Right cardiac atrium (tissue), 5 donors: ENCODE measurements around the gene ZNF503. TPM values are rescaled to one million over a fixed set of nuclear protein-coding genes. Genes with fewer than 3 reads are reported as not detected.

Source experiments
- ATAC-seq, 2 donors: fragments of 200-7000 bp; cut with Tn5 transposase; one replicate each; pipeline versions ENCODE4 v1.8.0 to v1.9.1; 2020; ENCODE audit warnings: moderate library complexity in 2 of 2, mild to moderate bottlenecking in 1 of 2
- DNase-seq, 3 donors: peaks; one replicate each; pipeline ENCODE4 v3.0.0-alpha.2; 2020
- H3K27ac ChIP-seq: one replicate; pipeline ENCODE4 v1.5.1; 2013; ENCODE audit warnings: mild to moderate bottlenecking, low read length, control low read depth, moderate library complexity
- H3K27me3 ChIP-seq: one replicate; pipeline ENCODE4 v1.6.1; 2013; ENCODE audit not compliant: control insufficient read depth, insufficient read depth
- H3K4me1 ChIP-seq: one replicate; pipeline ENCODE4 v1.6.1; 2013; ENCODE audit warnings: low read length; ENCODE audit not compliant: control insufficient read depth, insufficient read depth
- H3K4me3 ChIP-seq: one replicate; pipeline ENCODE4 v1.5.1; 2013; ENCODE audit warnings: low read length, control low read depth
- H3K9me3 ChIP-seq: one replicate; pipeline ENCODE4 v1.6.1; 2013; ENCODE audit warnings: low read length; ENCODE audit not compliant: control insufficient read depth
- WGBS: extraction: QIAGEN DNeasy Blood & Tissue Kit; methylation state at CpG from one replicate; pipeline ENCODE4 v1.1.7; 2013; 5-methylcytosine and 5-hydroxymethylcytosine counted together
- intact Hi-C, 4 donors: fragments of 100-400 bp; cut with DNase I; formaldehyde crosslinking; loops; one replicate each; pipeline versions ENCODE4 v1.11.0 to v1.14.0; 2022 to 2023
- polyA plus RNA-seq: library from polyadenylated mRNA; stranded (reverse); fragments of 200-250 nt; gene quantifications from one replicate; pipeline ENCODE4 v1.2.3, GENCODE V29; 2013
- total RNA-seq, 4 donors: library from RNA; stranded (reverse); fragmentation: NEBNext Ultra II Directional; extraction: Animal tissue kit (Norgen Biotek cat#: 25700); gene quantifications; one replicate each; pipeline ENCODE4 v1.2.1, GENCODE V29; 2021
- donor health status: healthy with polysubstance abuse.
- donor health status: DM: no; HTN: yes; CAD: no.
- donor health status: DM: no; HTN: no; CAD: no.
- donor health status: DM: no; HTN: yes; CAD: no; lungs with severe emphysema.
- donor health status: DM: yes; HTN: yes; CAD: no.

ZNF503 gene
- total and polyA plus RNA-seq, 5 donors = 8.7 to 14.6 (median 14.2) TPM

DNA sequence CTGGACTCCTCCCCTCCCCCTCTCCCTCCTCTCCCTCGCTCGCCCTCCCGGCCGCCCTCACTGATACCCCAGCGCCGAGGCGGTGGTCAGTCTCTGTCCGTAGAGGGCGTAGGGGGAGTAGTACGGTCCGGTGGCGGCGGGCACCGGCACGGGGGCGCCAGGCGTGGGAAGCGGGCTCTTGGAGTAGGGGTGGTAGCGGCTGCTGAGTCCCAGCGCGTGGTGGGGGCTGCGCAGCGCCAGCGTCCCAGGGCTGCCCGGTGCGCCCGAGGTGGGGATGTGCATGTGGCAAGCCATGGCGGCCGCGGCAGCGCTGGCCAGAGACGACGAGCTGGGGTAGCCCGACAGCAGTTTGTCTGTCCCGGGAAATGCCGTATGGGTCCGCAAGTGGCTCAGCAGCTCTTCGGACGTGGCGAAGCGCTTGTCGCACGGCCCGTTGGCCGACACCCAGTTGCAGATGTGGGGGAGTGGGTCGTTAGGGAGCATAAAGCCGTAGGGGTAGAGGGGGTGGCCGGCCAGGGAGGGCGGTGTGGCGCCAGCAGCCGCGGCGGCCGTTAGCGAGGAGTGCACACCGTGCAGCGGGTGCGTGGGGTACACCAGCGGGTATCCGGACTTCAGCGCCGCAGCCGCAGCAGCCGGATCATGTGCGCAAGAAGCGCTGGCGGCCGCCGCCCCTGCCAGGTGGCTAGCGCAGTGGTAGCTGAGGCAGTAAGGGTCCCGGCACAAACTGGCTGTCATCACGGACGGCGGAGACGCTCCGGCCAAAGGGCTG, 2.7 kb downstream of the ZNF503 start:
- peak overlapping the region; percentile 46 for H3K27ac ChIP-seq
- H3K4me1 ChIP-seq = no peaks in the 10 kb centered on the region
- no peaks in the 10 kb centered on the region for H3K9me3 ChIP-seq
- peak overlapping the region; percentile 82 for H3K4me3 ChIP-seq
- H3K27me3 ChIP-seq = no peaks in the 10 kb centered on the region
- DNase-seq = peak; percentile 48 to 74 (median 71)
- no peak for ATAC-seq
- WGBS = 62% methylated on average over 76 of the region's 76 CpGs
- intact Hi-C loops = loop anchor here (2.0 to 10.0 kb wide), 7 partner anchors 506 to 1146 kb away; no protein-coding TSS in a partner anchor

DNA sequence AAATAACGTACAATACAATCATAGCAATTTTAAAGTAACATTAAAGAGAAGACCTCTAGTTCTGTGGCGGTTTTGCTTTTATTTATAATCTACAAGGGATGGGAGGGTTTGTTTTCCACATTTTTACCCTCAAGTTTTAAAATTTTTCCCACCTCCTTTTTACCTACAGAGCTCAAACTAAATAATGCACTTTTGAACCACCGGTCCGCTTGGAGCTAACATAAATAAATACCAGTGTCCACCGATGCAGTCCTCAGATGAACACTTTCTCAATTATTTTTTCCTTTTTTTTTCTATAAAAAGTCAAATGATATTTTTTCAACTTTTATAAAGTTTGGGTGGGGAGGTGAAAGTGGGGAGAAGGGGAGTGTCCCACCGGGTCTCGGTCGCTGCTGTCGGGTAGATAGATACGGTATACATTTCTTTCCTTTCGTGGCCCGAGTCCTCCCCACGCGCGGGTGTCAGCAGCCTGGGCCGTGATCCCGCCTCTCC, 3.3 kb downstream of the ZNF503 start:
- Histone ChIP-seq H3K4me3 (peak overlapping the region; percentile 12), H3K9me3 (no peaks in the 10 kb centered on the region), H3K27ac (peak overlapping the region; percentile 46), H3K27me3 (no peaks in the 10 kb centered on the region), H3K4me1 (no peaks in the 10 kb centered on the region)
- no peak for ATAC-seq
- DNase-seq = no peak
- 55% methylated on average over 17 of the region's 17 CpGs for WGBS
- intact Hi-C loops = loop anchor here (2.0 to 10.0 kb wide), 7 partner anchors 507 to 1147 kb away; no protein-coding TSS in a partner anchor

DNA sequence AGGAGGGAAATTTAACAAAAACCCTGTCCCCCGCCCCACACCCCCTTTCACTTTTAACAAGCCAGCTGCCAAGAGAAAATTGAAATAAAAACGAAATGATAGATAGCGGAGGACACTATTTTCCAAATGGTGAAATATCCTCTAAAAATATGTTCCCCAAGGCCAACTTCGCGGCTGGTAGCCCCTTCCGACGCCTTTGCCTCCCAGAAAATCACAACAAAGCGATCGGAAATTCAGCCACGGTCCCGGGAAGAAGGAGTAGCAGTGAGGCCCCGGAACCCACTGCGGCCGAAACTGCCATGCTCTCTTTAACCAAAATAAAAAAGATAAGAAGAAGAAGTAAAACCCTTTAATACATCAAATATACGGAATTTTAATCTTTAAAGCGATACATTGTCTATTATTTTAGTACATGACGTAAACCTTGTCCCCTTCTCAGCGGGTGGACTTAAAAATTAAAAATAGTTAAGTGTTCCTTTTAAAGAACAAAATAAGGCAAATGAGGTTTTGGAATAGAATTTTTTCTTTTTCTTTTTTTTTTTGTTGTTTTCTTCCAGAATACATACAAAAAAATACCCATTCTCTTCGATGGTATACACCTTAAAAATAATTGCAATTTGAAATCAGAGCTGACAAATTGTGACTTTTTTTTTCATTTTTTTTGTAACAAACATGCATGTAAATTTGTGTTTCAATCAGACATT, 3.9 kb downstream of the ZNF503 start:
- H3K27ac ChIP-seq = peak overlapping the region; percentile 48
- intact Hi-C loops = loop anchor here (2.0 to 10.0 kb wide), 7 partner anchors 507 to 1147 kb away; no protein-coding TSS in a partner anchor
- H3K9me3 ChIP-seq = no peaks in the 10 kb centered on the region
- peak in 2 of 3 donors; percentile 57 to 58 for DNase-seq
- H3K4me3 ChIP-seq = peak overlapping the region; percentile 56
- ATAC-seq = no peak
- H3K27me3 ChIP-seq = no peaks in the 10 kb centered on the region
- no peaks in the 10 kb centered on the region for H3K4me1 ChIP-seq
- 65% methylated on average over 19 of the region's 19 CpGs for WGBS

DNA sequence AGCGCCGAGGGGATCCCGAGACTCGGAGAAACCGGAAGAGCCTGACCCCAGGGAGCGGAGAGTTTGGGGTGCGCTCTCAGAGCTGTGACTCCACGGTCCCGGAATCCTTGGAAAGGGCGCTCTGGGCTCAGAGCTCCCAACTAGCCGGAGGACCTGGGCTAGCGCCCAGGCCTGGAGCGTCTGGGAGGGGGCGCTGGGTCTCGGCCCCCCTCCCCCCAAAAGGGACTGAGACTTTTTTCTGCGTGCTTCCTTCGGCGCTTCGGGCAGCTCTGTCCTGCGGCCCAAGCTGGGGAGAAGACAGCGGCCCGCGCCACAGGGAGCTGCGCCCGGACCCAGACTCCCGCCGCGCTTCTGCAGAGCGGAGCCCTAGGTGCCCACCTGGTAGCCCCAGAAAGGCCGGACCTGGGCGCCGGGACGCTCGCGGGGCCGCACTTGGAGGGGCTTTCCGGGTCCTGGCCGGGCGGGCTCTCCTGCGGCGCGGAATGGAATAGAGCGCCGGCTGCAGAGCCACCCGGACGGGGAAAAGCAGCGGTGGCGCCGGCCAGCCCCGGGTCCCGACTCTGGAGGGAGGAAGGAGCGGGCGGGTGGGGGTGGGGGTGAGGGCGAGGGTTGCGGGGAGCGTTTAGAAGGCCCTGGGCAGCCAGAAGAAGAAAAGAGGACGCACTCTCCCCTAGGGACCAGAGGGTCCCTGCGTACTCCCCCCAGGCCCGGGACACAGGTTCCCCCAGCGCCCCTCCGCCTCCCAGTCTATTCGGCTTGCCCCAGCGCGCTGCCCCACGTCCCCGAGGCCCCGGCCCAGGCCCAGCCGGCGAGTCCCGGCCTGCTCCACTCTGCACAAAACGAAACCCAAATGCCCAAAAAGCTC, 4.7 kb downstream of the ZNF503 start:
- ATAC-seq = peak in 1 of 2 donors; percentile 3
- intact Hi-C loops = loop anchor here (5.0 to 10.0 kb wide), 6 partner anchors 508 to 1148 kb away; no protein-coding TSS in a partner anchor
- WGBS = 28% methylated on average over 71 of the region's 71 CpGs

DNA sequence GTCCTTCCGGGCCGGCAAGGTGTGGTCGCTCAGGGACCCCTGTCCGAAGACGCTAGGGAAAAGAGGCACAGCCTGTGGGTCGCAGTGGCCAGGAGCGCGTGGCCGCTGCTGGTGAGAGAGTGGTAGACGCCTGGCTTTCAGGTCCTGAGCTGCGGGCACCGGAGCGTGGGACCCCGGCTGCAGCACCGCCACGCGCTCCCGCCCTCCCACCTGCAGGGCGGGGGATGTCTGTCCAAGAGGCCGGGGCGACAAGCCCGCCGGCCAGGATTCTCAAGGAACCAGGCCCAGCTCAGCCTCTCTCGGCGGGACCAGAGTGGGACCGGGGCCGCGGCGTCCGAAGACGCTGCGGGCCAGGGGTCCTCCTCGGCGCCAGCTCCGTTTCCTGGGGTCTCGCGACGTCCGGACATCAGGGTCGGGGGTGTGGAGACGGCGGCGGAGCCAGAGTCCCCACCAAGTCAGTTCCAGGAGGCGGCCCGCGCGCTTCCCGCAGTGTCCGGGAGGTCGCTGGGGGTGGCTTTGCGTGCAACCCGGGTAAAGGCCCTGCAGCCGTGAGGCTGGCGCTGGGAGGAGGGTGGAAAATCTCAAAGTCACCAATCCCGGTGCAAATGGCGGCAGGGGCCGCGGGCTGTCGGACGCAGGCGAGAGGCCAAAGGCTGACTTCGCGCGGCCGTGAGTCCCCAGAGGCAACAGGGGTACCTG, 5.5 kb downstream of the ZNF503 start:
- Histone ChIP-seq H3K4me3 (peak overlapping the region; percentile 56), H3K27me3 (no peaks in the 10 kb centered on the region), H3K9me3 (no peaks in the 10 kb centered on the region), H3K4me1 (no peaks in the 10 kb centered on the region), H3K27ac (peak overlapping the region; percentile 73)
- 26% methylated on average over 65 of the region's 65 CpGs for WGBS
- ATAC-seq (peak in 1 of 2 donors; percentile 22), DNase-seq (peak; percentile 42 to 74 (median 67))
- intact Hi-C loops = loop anchor here (5.0 to 10.0 kb wide), 6 partner anchors 509 to 1149 kb away; no protein-coding TSS in a partner anchor

More for the DNA sequence above, 4.7 kb downstream of the ZNF503 start:
- Histone ChIP-seq H3K27ac (peak overlapping the region; percentile 73), H3K9me3 (no peaks in the 10 kb centered on the region), H3K4me1 (no peaks in the 10 kb centered on the region), H3K27me3 (no peaks in the 10 kb centered on the region), H3K4me3 (peak overlapping the region; percentile 56)
- DNase-seq = peak; percentile 40 to 76 (median 71)

DNA sequence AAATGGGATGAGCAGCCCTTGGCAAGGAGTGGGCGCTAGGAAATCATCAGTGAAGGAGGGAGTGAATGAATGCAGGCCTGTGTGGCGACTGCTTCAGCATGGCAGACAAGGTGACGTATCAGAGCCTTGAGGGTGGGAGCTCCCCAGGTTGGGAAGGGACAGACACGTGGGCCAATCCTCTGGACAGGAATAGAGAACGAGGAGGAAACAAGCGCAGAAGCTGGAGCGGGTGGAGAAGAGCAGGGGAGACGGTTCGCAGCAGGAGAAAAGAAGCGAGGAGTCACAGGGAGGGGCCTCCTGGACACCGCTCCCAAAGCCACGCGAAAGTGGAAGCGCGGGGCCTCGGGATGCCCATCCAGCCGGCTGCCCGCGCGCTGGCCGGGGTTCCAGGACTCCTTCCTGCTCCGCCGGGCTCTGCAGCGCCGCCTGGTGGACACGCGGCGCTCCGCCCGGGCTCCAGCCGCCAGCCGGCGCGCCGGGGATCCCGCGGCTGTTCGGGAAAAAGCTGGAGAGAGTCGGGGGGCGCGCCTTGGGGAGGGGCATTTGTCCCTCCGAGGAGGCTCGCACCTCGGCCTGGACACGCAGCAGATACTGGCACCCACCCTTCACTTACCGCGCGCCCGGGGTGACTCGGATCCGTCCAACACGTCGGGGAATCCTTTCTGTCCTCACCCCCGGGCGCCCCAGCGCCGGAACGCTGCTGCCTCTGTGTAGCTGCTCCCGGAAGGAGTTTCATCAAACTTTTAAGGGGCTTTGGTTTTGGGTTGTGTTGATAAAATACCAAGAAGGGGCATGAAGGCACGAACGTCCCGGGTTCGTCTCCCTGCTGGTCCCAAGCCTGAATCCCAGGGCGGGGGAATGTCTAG, 6.3 kb downstream of the ZNF503 start:
- H3K4me1 ChIP-seq = no peaks in the 10 kb centered on the region
- H3K9me3 ChIP-seq = no peaks in the 10 kb centered on the region
- peak overlapping the region; percentile 56 for H3K4me3 ChIP-seq
- peak overlapping the region; percentile 73 for H3K27ac ChIP-seq
- DNase-seq (peak; percentile 74 to 87 (median 87)), ATAC-seq (peak; percentile 34 to 55)
- no peaks in the 10 kb centered on the region for H3K27me3 ChIP-seq
- intact Hi-C loops = loop anchor here (5.0 to 10.0 kb wide), 6 partner anchors 510 to 1150 kb away; no protein-coding TSS in a partner anchor
- 15% methylated on average over 64 of the region's 64 CpGs for WGBS

DNA sequence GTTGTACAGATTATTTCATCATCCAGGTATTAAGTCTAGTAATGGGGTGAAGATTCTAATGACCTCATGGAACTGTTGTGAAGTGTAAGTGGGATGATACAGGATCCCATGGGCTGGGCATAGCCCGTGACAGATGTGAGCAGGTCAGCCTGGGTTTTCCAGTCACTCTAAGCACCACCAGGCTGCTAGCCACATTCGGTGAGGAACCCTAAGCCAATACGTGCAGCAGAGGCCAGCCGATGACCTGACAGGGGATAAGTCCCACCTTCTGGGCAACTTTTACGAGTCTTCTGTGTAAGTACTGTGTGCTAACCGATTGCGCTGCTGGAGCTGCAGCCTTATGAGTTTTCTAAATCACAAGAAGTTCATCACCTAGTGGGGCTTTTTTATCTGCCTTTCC, 7.3 kb downstream of the ZNF503 start:
- no peak overlapping the region for H3K4me3 ChIP-seq
- no peaks in the 10 kb centered on the region for H3K4me1 ChIP-seq
- DNase-seq (no peak), ATAC-seq (no peak)
- H3K9me3 ChIP-seq = no peaks in the 10 kb centered on the region
- intact Hi-C loops = loop anchor here (5.0 to 10.0 kb wide), 5 partner anchors 102 to 1151 kb away; no protein-coding TSS in a partner anchor
- no peaks in the 10 kb centered on the region for H3K27me3 ChIP-seq
- WGBS = 91% methylated on average over 7 of the region's 7 CpGs
- no peak overlapping the region for H3K27ac ChIP-seq

DNA sequence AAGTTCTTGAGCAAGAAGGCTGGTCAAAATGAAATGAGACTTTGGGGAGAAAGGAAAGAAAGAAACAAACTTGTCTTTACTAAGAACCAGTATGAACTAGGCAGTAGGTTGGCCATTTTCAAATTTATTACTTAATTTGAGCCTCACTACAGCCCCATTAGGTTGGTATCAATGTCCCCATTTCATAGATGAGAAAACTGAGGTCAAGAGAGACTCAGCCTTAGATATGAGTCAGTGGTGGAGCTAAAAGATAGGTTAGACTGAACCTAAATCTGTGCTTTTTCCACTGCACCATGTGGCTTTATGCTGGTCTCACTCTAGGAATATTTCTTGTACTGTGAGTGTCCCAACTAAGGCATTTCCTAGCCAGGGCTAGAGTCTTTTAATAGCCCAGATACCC, 8.8 kb downstream of the ZNF503 start:
- H3K9me3 ChIP-seq = no peaks in the 10 kb centered on the region
- ATAC-seq (no peak), DNase-seq (no peak)
- no peak overlapping the region for H3K4me3 ChIP-seq
- H3K4me1 ChIP-seq = no peaks in the 10 kb centered on the region
- no peaks in the 10 kb centered on the region for H3K27me3 ChIP-seq
- no peak overlapping the region for H3K27ac ChIP-seq
- intact Hi-C loops = loop anchor here (5.0 to 10.0 kb wide), 5 partner anchors 100 to 1152 kb away; no protein-coding TSS in a partner anchor

DNA sequence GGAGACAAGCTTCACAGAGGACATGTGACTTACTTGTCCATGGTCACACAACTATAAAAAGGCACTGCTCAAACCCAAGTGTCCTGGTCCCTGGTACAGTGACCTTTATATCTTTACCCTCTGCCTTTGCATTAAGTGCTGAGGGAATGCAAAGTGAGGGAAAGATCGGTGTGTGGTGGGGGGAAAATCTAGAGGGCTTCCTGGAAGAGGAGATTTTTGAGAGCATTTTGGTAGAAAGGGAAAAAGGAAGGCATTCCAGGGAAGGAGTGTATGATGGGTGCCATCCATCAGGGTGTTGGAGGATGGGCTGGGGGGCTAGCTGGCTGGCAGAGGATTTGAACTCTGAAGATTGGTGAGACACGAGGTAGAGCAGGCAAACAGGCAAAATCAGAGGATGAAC, 9.3 kb downstream of the ZNF503 start:
- Histone ChIP-seq H3K27me3 (no peaks in the 10 kb centered on the region), H3K9me3 (no peaks in the 10 kb centered on the region), H3K4me3 (no peak overlapping the region), H3K4me1 (no peaks in the 10 kb centered on the region), H3K27ac (no peak overlapping the region)
- ATAC-seq = no peak
- intact Hi-C loops = loop anchor here (5.0 to 10.0 kb wide), 5 partner anchors 100 to 1153 kb away; no protein-coding TSS in a partner anchor
- DNase-seq = no peak
- WGBS = 92% methylated on average over 2 of the region's 2 CpGs
